Stimulated activated CD8-positive, alpha-beta memory T cell treated with anti-CD3 and anti-CD28 coated beads, Interleukin-4, amount 100 ng/mL, for 48 hours (primary cell): ENCODE data around the gene ATRX.

Source experiments
- DNase-seq: peaks from one replicate; pipeline ENCODE4 v3.0.0-alpha.2; 2020

ATRX gene

DNA sequence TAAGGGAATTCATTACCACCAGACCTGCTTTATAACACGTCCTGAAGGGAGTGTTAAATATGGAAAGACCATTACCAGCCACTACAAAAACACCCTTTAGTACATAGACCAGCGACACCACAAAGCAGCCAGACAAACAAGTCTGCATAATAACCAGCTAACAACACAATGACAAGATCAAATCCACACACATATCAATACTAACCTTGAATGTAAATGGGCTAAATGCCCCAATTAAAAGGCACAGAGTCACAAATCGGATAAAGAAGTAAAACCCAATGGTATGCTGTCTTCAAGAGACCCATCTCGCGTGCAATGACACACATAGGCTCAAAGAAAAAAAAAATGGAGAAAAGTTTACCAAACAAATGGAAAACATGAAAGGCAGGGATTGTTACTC lies 302.0 kb downstream of the ATRX start:
- no peak for DNase-seq

DNA sequence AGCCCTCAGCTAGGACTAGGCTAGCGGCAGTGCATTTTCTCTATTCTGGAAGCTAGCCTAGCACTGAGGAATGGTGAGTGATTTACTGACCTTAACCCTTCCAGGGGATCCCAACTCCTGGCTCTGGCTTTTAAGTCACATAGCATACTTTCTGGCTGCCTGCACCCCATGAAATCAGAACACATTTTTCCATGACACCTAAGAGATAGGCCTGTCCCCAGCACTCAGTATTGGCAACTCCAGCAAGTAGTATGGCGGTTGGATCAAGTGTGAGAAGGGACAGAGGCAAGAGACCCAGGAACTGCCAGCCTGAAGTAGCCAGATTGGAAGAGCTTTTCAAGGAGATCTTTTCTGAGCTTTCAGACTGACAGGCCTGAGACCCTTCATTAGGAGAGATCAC lies 330.6 kb downstream of the ATRX start:
- DNase-seq = no peak
